B cell (primary cell): ENCODE data around the gene RIC1. TPM values are rescaled to one million over a fixed set of nuclear protein-coding genes. Genes with fewer than 3 reads are reported as not detected.

Experiments used
- ATAC-seq: fragments of 200-7000 bp; cut with Tn5 transposase; one replicate; pipeline ENCODE4 v1.10.0; 2021; ENCODE audit warnings: low read depth, mild to moderate bottlenecking, moderate number of reproducible peaks, moderate library complexity
- CTCF ChIA-PET: fragments of 350-600 bp; sonication (Branson Sonifier 250); formaldehyde crosslinking; loops from one replicate; lab custom pipeline; 2021; ENCODE audit warnings: antibody characterized with exemption, inconsistent platforms; lab: Charles Lee
- POLR2A ChIA-PET: fragments of 350-600 bp; sonication (Branson Sonifier 250); formaldehyde crosslinking; loops from one replicate; lab custom pipeline; 2021; ENCODE audit warnings: antibody characterized with exemption; lab: Charles Lee
- DNase-seq: peaks from one replicate; pipeline ENCODE4 v3.0.0; 2013
- H2AFZ ChIP-seq: 2 replicates; pipeline ENCODE4 v1.6.1; 2012; ENCODE audit warnings: mild to moderate bottlenecking, low read depth, low read length; ENCODE audit not compliant: insufficient read depth, poor library complexity, severe bottlenecking
- H3K27ac ChIP-seq, 2 donors: 1 replicate in 1 of 2; 2 replicates in 1 of 2; pipeline ENCODE4 v1.5.1; 2012 to 2013; ENCODE audit warnings: low read length in 2 of 2, mild to moderate bottlenecking in 2 of 2, moderate library complexity in 1 of 2
- H3K27me3 ChIP-seq, 4 experiments: fragments of 200-600 bp in 1 of 4; sonication (generic) in 1 of 4; replicated peaks in 1 of 4; 1 replicate in 2 of 4; 2 replicates in 2 of 4; pipeline versions ENCODE4 v1.6.1 to v1.7.0; 2013 to 2016; ENCODE audit warnings: low read length in 3 of 4, mild to moderate bottlenecking in 2 of 4, mixed read lengths in 1 of 4, moderate library complexity in 1 of 4; ENCODE audit not compliant: insufficient read depth in 4 of 4, control insufficient read depth in 3 of 4; ENCODE audit errors: control extremely low read depth in 1 of 4
- H3K36me3 ChIP-seq, 2 experiments: replicated peaks in 1 of 2; 1 replicate in 1 of 2; 2 replicates in 1 of 2; pipeline versions ENCODE4 v1.6.1 to v1.7.1; 2013; ENCODE audit warnings: low read length in 1 of 2; ENCODE audit not compliant: insufficient read depth in 2 of 2, control insufficient read depth in 1 of 2; ENCODE audit errors: control extremely low read depth in 1 of 2, extremely low read depth in 1 of 2
- H3K4me1 ChIP-seq, 2 donors: fragments of 200-600 bp in 1 of 2; sonication (generic) in 1 of 2; 1 replicate in 1 of 2; 2 replicates in 1 of 2; pipeline versions ENCODE4 v1.5.1 to v1.6.1; 2013 to 2017; ENCODE audit warnings: low read length in 2 of 2; ENCODE audit not compliant: control insufficient read depth in 2 of 2, insufficient read depth in 2 of 2
- H3K4me2 ChIP-seq: replicated peaks from 2 replicates; pipeline ENCODE3; 2012; ENCODE audit warnings: mild to moderate bottlenecking, low read depth, low read length; ENCODE audit not compliant: poor library complexity, severe bottlenecking
- H3K4me3 ChIP-seq, 5 experiments: fragments of 200-600 bp in 1 of 5; sonication (generic) in 1 of 5; 1 replicate in 3 of 5; 2 replicates in 2 of 5; pipeline versions ENCODE4 v1.5.1 to v1.7.0; 2011 to 2016; ENCODE audit warnings: low read length in 4 of 5, mild to moderate bottlenecking in 4 of 5, low read depth in 2 of 5, control low read depth in 1 of 5, moderate library complexity in 1 of 5; ENCODE audit not compliant: insufficient read depth in 1 of 5; ENCODE audit errors: control extremely low read depth in 1 of 5, extremely low read depth in 1 of 5
- H3K79me2 ChIP-seq: fragments of 200-600 bp; sonication (generic); one replicate; pipeline ENCODE4 v1.6.0; 2016; ENCODE audit warnings: low read length; ENCODE audit not compliant: control insufficient read depth, insufficient read depth
- H3K9ac ChIP-seq: fragments of 200-600 bp; sonication (generic); 2 replicates; pipeline ENCODE4 v1.6.1; 2017; ENCODE audit warnings: mild to moderate bottlenecking, low read length, moderate library complexity
- H3K9me3 ChIP-seq, 3 donors: one replicate each; pipeline versions ENCODE4 v1.6.1 to v1.7.1; 2013; ENCODE audit warnings: low read length in 2 of 3; ENCODE audit not compliant: control insufficient read depth in 2 of 3, insufficient read depth in 1 of 3; ENCODE audit errors: control extremely low read depth in 1 of 3
- H4K20me1 ChIP-seq: 2 replicates; pipeline ENCODE4 v1.6.0; 2012; ENCODE audit warnings: mild to moderate bottlenecking, low read length; ENCODE audit not compliant: insufficient read depth, control insufficient read depth, poor library complexity, severe bottlenecking
- H3K27ac Mint-ChIP-seq: one replicate; pipeline ENCODE4 v1.8.0; 2021; ENCODE audit warnings: mixed read lengths
- H3K27me3 Mint-ChIP-seq: one replicate; pipeline ENCODE4 v1.8.0; 2021; ENCODE audit warnings: mixed read lengths
- H3K4me1 Mint-ChIP-seq: one replicate; pipeline ENCODE4 v1.8.0; 2021; ENCODE audit warnings: mixed read lengths
- H3K4me3 Mint-ChIP-seq: one replicate; pipeline ENCODE4 v1.8.0; 2021; ENCODE audit warnings: mixed read lengths
- H3K9me3 Mint-ChIP-seq: one replicate; pipeline ENCODE4 v1.8.0; 2022; ENCODE audit warnings: mixed read lengths; ENCODE audit not compliant: insufficient read depth
- EZH2 ChIP-seq: IDR thresholded peaks from 2 replicates; pipeline ENCODE4 v1.6.1; 2012; ENCODE audit warnings: borderline replicate concordance, low read depth, mild to moderate bottlenecking, moderate library complexity, low read length; ENCODE audit not compliant: insufficient read depth, poor library complexity, severe bottlenecking
- WGBS: methylation state at CpG from one replicate; pipeline ENCODE4 v1.1.5; 2013; ENCODE audit warnings: missing lambda C conversion rate; ENCODE audit not compliant: insufficient coverage; 5-methylcytosine and 5-hydroxymethylcytosine counted together
- intact Hi-C: fragments of 100-400 bp; cut with micrococcal nuclease; formaldehyde crosslinking; loops from one replicate; pipeline ENCODE4 v1.10.0; 2022
- polyA plus RNA-seq: library from polyadenylated mRNA; depleted of rRNA; stranded (reverse); fragments of >200 nt; gene quantifications from 2 replicates; pipeline ENCODE4 v1.2.3, GENCODE V29; 2012
- total RNA-seq, 2 donors: library from RNA; stranded (reverse); fragments of 120-200 nt in 1 of 2; gene quantifications; 1 replicate in 1 of 2; 2 replicates in 1 of 2; pipeline versions ENCODE4 v1.2.3 to v1.2.4, GENCODE V29; 2013 to 2022
- TF ChIP-seq, protein P1 (sequence below): fragments of 200-600 bp; IDR thresholded peaks from one replicate; pipeline ENCODE4 v1.8.0; 2022; ENCODE audit warnings: antibody characterized with exemption, mild to moderate bottlenecking

The RIC1 gene
- total and polyA plus RNA-seq, 2 donors (not counting 1 experiment from before 2014, with no cell fraction given) = 20.7 to 58.8 TPM

DNA sequence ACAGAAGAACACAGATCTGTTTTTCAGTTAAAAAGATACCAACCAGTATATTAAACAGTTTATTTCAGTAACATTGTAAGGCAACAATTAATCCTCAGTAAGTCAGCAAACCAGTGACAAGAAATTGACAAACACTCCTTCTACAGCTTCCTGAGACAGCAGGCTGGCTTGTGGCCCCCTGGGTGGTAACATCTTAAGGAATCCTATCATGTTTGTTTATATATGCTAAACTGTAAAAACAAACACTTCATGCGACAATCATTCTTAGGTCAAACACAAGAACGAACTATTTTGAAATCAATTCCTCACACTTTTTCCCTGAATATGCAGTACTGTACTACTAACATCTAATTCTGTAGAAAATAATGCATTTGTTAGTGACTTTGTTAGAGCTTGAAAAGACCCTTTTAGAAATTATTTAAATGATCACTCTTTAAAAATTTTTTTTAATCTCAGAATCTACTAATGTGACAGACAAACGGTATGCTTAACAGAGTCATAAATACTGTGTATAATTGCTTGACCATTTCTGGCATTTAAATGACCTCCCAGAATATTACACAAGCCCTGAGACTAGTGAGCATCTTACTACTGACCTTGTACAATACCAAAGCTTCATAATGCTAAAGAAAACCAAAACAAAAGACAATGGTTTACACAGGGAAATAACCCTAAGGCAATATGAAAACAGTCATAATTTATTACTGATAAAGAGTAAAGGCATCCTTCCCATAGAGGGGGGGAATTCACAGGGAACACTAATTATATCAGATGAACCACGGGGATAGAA is 155.8 kb downstream of the RIC1 start:
- Histone ChIP-seq H3K27me3 (no peaks in the 10 kb centered on the region), H3K4me1 (no peaks in the 10 kb centered on the region), H3K79me2 (no peaks in the 10 kb centered on the region), H3K4me2 (no peak overlapping the region), H4K20me1 (no peaks in the 10 kb centered on the region), H2AFZ (no peak overlapping the region), H3K9me3 (peaks cover 0 to 5% (median 0%) of the 10 kb centered on the region in 3 donors), H3K27ac (no peak overlapping the region), H3K36me3 (peaks cover 2 to 24% of the 10 kb centered on the region in 2 experiments), H3K9ac (no peak overlapping the region), H3K4me3 (no peak overlapping the region)
- H3K9me3 Mint-ChIP-seq = peaks cover 7% of the 10 kb centered on the region
- no peaks in the 10 kb centered on the region for H3K27me3 Mint-ChIP-seq
- H3K27ac Mint-ChIP-seq = peak overlapping the region; percentile 5
- POLR2A ChIA-PET = no interaction called here
- TF ChIP-seq EZH2 = no peak
- TF ChIP-seq, protein P1, sequence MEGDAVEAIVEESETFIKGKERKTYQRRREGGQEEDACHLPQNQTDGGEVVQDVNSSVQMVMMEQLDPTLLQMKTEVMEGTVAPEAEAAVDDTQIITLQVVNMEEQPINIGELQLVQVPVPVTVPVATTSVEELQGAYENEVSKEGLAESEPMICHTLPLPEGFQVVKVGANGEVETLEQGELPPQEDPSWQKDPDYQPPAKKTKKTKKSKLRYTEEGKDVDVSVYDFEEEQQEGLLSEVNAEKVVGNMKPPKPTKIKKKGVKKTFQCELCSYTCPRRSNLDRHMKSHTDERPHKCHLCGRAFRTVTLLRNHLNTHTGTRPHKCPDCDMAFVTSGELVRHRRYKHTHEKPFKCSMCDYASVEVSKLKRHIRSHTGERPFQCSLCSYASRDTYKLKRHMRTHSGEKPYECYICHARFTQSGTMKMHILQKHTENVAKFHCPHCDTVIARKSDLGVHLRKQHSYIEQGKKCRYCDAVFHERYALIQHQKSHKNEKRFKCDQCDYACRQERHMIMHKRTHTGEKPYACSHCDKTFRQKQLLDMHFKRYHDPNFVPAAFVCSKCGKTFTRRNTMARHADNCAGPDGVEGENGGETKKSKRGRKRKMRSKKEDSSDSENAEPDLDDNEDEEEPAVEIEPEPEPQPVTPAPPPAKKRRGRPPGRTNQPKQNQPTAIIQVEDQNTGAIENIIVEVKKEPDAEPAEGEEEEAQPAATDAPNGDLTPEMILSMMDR = no peak
- no peak overlapping the region for H3K4me3 Mint-ChIP-seq
- CTCF ChIA-PET = no interaction called here
- ATAC-seq = no peak
- WGBS = no CpG with 5 or more reads among the region's 4 CpGs
- no peak for DNase-seq
- no peaks in the 10 kb centered on the region for H3K4me1 Mint-ChIP-seq
- intact Hi-C loops = no loop called here

DNA sequence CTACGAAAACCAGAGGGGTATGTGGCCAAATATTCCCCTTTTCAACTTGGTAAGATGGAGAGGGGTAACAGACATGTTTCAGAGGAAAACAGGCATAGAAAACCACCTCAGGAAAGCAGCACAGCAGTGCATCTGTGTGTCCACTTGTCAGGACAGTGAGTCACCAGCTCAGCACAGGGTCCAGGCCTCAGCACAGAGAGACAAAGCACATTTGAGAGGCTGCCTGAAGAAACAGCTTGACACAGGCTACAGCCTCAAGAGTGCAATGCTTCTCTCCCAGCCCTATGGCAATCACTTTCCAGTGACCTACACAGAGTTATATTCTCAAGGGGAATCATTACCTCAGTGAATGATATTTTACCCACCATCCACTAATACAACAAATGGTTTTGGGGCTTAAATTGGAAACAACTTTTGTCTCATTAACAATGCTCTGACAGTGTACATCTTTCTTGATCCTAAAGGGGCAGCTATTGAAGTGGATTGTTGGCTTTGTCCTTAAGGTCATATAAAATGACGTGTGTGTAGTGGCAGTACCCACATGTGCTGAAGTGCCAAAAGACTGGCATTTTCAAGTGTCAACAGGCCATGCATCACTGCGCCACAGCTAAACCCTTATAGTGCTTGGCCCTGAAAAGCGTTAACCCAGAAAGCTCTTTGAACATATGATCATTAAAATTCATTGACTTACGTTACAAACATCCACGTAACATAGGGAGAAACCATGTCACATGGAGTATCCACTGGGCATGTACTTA is 157.6 kb downstream of the RIC1 start:
- ATAC-seq (no peak), DNase-seq (no peak)
- no peaks in the 10 kb centered on the region for H3K79me2 ChIP-seq
- Mint-ChIP-seq H3K27ac (no peak overlapping the region), H3K27me3 (no peaks in the 10 kb centered on the region), H3K4me1 (peaks cover 11% of the 10 kb centered on the region), H3K9me3 (peaks cover 7% of the 10 kb centered on the region), H3K4me3 (no peak overlapping the region)
- H3K36me3 ChIP-seq = peaks cover 2 to 11% of the 10 kb centered on the region in 2 experiments
- no peak for TF ChIP-seq EZH2
- TF ChIP-seq, protein P1 = no peak
- H3K27ac ChIP-seq = no peak overlapping the region
- H3K4me2 ChIP-seq = no peak overlapping the region
- POLR2A ChIA-PET = no interaction called here
- no peak overlapping the region for H2AFZ ChIP-seq
- H3K4me1 ChIP-seq = peaks cover 0 to 4% of the 10 kb centered on the region in 2 donors
- no peaks in the 10 kb centered on the region for H3K9me3 ChIP-seq
- CTCF ChIA-PET = no interaction called here
- intact Hi-C loops = no loop called here
- H3K4me3 ChIP-seq = no peak overlapping the region
- no peak overlapping the region for H3K9ac ChIP-seq
- WGBS = 100% methylated on average over 4 of the region's 6 CpGs
- H4K20me1 ChIP-seq = no peaks in the 10 kb centered on the region
- H3K27me3 ChIP-seq = no peaks in the 10 kb centered on the region
